ENCODE data around the gene LPIN1. TPM values are rescaled to one million over a fixed set of nuclear protein-coding genes. Genes with fewer than 3 reads are reported as not detected.
A peak's percentile ranks its signal among the peaks of the same experiment; 100 is the strongest.

The LPIN1 gene
- total RNA-seq = 42.3 and 43.9 TPM in 2 replicates
- long read RNA-seq, full-length matches to known transcripts = 17 of 52 reads
- long read RNA-seq, partial matches to known transcripts = 18 of 52 reads
- long read RNA-seq, other reads (novel, unspliced or antisense) = 17 of 52 reads

- H3K36me3 Mint-ChIP-seq (ENCODE audit: low read depth) = peaks cover 2% of the 10 kb centered on the region
- H3K27me3 Mint-ChIP-seq (ENCODE audit: low read depth) = peaks cover 3% of the 10 kb centered on the region
- DNase-seq (ENCODE audit: low read depth, low spot score) = peak; percentile 77
- peak within 1 kb of the TSS; percentile 87 for H3K4me3 Mint-ChIP-seq
- peaks cover 85% of the 10 kb centered on the region for H3K4me1 Mint-ChIP-seq
- H3K9me3 Mint-ChIP-seq = no peaks in the 10 kb centered on the region
- no peak for TF ChIP-seq CTCF (conservative IDR thresholded peaks at IDR 0.05)
- peak within 1 kb of the TSS; percentile 32 for H3K27ac Mint-ChIP-seq (ENCODE audit: unreplicated experiment)
Measured at GRCh38 chr2:11746376-11746806, at the start of gene LPIN1. Gene LPIN1 (plus strand): TSS chr2:11746632. CDS start chr2:11765542, 18,910 bp downstream.

- no peak for TF ChIP-seq CTCF (conservative IDR thresholded peaks at IDR 0.05)
- H3K36me3 Mint-ChIP-seq (ENCODE audit: low read depth) = no peaks in the 10 kb centered on the region
- H3K27ac Mint-ChIP-seq (ENCODE audit: unreplicated experiment) = no peak overlapping the region
Measured at GRCh38 chr2:11696736-11697102, 49.7 kb upstream of the LPIN1 start.

GRCh38 chr2:11697103-11697871 lies 49.1 kb upstream of the LPIN1 start:
- Mint-ChIP-seq H3K4me1 (peaks cover 22% of the 10 kb centered on the region), H3K27me3 (ENCODE audit: low read depth) (no peaks in the 10 kb centered on the region), H3K27ac (ENCODE audit: unreplicated experiment) (no peak overlapping the region), H3K9me3 (no peaks in the 10 kb centered on the region), H3K4me3 (no peak overlapping the region), H3K36me3 (ENCODE audit: low read depth) (no peaks in the 10 kb centered on the region)
- DNase-seq (ENCODE audit: low read depth, low spot score) = peak; percentile 23
- no peak for TF ChIP-seq CTCF (conservative IDR thresholded peaks at IDR 0.05)

More at GRCh38 chr2:11696736-11697102, 49.7 kb upstream of the LPIN1 start:
- Mint-ChIP-seq H3K4me3 (no peak overlapping the region), H3K27me3 (ENCODE audit: low read depth) (no peaks in the 10 kb centered on the region), H3K9me3 (no peaks in the 10 kb centered on the region), H3K4me1 (peaks cover 22% of the 10 kb centered on the region)
- no peak for DNase-seq (ENCODE audit: low read depth, low spot score)

DNA sequence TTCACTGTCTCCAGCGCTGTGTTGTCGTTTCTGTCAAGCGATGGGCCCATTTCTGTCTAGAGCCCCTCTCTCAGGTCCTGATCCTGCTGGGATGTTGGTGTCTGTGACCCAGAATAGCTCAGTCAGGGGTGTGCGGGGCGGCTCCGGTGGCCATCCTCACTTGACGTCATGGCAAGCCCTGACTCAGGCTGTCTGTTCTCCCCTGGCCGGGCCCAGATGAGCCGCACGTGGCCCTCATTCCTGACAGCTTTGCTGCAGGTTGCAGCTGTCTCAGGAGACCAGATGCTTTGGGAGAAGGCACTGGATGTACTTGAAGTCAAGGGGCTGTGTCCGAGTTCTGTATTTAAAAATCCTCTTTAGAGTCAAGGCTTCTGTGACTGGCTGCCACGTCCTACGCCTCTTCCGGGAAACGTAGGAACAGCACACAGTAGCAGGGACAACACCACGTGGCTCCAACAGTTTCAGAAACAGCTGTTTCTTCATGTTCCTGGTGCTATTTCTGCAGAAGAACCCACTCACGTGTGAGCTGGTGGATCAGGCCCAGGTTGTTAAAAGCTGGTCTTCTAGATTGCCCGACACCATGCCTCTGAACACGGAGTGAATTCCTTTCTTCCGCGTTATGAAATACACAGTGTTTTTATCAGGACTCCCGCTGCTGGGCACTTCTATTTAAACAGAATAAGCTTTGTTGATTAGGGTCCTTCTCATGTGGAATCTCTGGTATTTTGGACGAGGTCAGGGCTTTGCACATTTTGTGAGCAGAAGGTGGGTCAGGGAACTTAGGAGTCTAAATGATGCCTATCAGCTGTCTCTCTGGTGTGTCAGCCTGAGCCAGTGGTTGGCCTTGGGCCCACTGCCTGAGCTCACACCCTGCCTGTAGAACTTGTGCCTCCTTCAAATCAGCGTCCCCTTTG lies 48.2 kb upstream of the LPIN1 start:
- H3K4me3 Mint-ChIP-seq = no peak overlapping the region
- peaks cover 17% of the 10 kb centered on the region for H3K4me1 Mint-ChIP-seq
- no peak overlapping the region for H3K27ac Mint-ChIP-seq (ENCODE audit: unreplicated experiment)
- no peak for DNase-seq (ENCODE audit: low read depth, low spot score)
- no peaks in the 10 kb centered on the region for H3K27me3 Mint-ChIP-seq (ENCODE audit: low read depth)
- H3K36me3 Mint-ChIP-seq (ENCODE audit: low read depth) = no peaks in the 10 kb centered on the region
- TF ChIP-seq CTCF (conservative IDR thresholded peaks at IDR 0.05) = no peak
- H3K9me3 Mint-ChIP-seq = no peaks in the 10 kb centered on the region
